ENCODE data around the gene AFF3. TPM values are rescaled to one million over a fixed set of nuclear protein-coding genes. Genes with fewer than 3 reads are reported as not detected.

The AFF3 gene
- total RNA-seq, 4 donors from 2014 or later, result 2.1 to 7.3 (median 3.5) TPM

GRCh38 chr2:99880964-99881294 is 261.5 kb downstream of the AFF3 start:
- intact Hi-C loops (cut with DNase I; ENCODE audit: low total_unique reads), result no loop called here
- no peak for DNase-seq (ENCODE audit: low spot score in 2 of 2)
- 56 to 79% methylated on average over 3 of the region's 3 CpGs for whole genome bisulfite sequencing, 2 donors
- no peak overlapping the region for H3K4me3 ChIP-seq (ENCODE audit: low read depth, poor library complexity, severe bottlenecking)
- TF ChIP-seq POLR2A (IDR thresholded peaks at IDR 0.05) (no peak), CTCF (IDR thresholded peaks at IDR 0.05) (no peak)

GRCh38 chr2:99880148-99880963 is 262.0 kb downstream of the AFF3 start:
- no peak overlapping the region for H3K4me3 ChIP-seq (ENCODE audit: low read depth, poor library complexity, severe bottlenecking)
- no peak for TF ChIP-seq POLR2A (IDR thresholded peaks at IDR 0.05)
- TF ChIP-seq CTCF (IDR thresholded peaks at IDR 0.05), result no peak
- no peak for DNase-seq (ENCODE audit: low spot score in 2 of 2)
- 73 to 74% methylated on average over 16 of the region's 16 CpGs for WGBS, 2 donors
- intact Hi-C loops (cut with DNase I; ENCODE audit: low total_unique reads), result no loop called here

GRCh38 chr2:99879481-99879880 is 262.9 kb downstream of the AFF3 start:
- intact Hi-C loops (cut with DNase I; ENCODE audit: low total_unique reads), result no loop called here
- no peak overlapping the region for H3K4me3 ChIP-seq (ENCODE audit: low read depth, poor library complexity, severe bottlenecking)
- 37 to 39% methylated on average over 4 of the region's 4 CpGs for WGBS, 2 donors
- TF ChIP-seq CTCF (IDR thresholded peaks at IDR 0.05) (no peak), POLR2A (IDR thresholded peaks at IDR 0.05) (no peak)
- DNase-seq (ENCODE audit: low spot score in 2 of 2), result no peak

GRCh38 chr2:99878581-99879350 is 263.6 kb downstream of the AFF3 start:
- intact Hi-C loops (cut with DNase I; ENCODE audit: low total_unique reads), result no loop called here
- no peak for TF ChIP-seq POLR2A (IDR thresholded peaks at IDR 0.05)
- no peak for TF ChIP-seq CTCF (IDR thresholded peaks at IDR 0.05)
- DNase-seq (ENCODE audit: low spot score in 2 of 2), result no peak
- 47 to 53% methylated on average over 5 of the region's 5 CpGs for WGBS, 2 donors
- no peak overlapping the region for H3K4me3 ChIP-seq (ENCODE audit: low read depth, poor library complexity, severe bottlenecking)

GRCh38 chr2:99877963-99878362 is 264.4 kb downstream of the AFF3 start:
- no peak for DNase-seq (ENCODE audit: low spot score in 2 of 2)
- intact Hi-C loops (cut with DNase I; ENCODE audit: low total_unique reads), result no loop called here
- H3K4me3 ChIP-seq (ENCODE audit: low read depth, poor library complexity, severe bottlenecking), result no peak overlapping the region
- 78 to 83% methylated on average over 4 of the region's 4 CpGs for WGBS, 2 donors
- TF ChIP-seq CTCF (IDR thresholded peaks at IDR 0.05), result no peak
- TF ChIP-seq POLR2A (IDR thresholded peaks at IDR 0.05), result no peak

All from lower leg skin (tissue), 4 donors.